Ramos (cell line): ENCODE data around the gene XIST.
"Not testable (repeated sequence)": the region's sequence is repeated elsewhere in the genome, so short reads cannot be mapped to it uniquely, and the experiment has no call there.

Source experiments
- in situ Hi-C: fragments of 300-500 bp; cut with MboI; formaldehyde crosslinking; loops from one replicate; pipeline ENCODE4 v1.14.3; 2022; ENCODE audit warnings: low sequenced_read_pairs; ENCODE audit not compliant: unreplicated experiment

XIST gene

GRCh38 chrX:73818200-73819116, 34.1 kb downstream of the XIST start:
- in situ Hi-C loops: no loop called here

- in situ Hi-C loops: no loop called here
Observed at GRCh38 chrX:73817393-73818199, 34.9 kb downstream of the XIST start.

GRCh38 chrX:73812256-73812655, 40.3 kb downstream of the XIST start:
- in situ Hi-C loops: no loop called here

GRCh38 chrX:73804109-73804508, 48.4 kb downstream of the XIST start:
- in situ Hi-C loops: not testable (repeated sequence)

GRCh38 chrX:73799888-73800287, 52.6 kb downstream of the XIST start:
- in situ Hi-C loops: no loop called here

GRCh38 chrX:73792511-73792910, 60.0 kb downstream of the XIST start:
- in situ Hi-C loops: not testable (repeated sequence)

- in situ Hi-C loops: no loop called here
Observed at GRCh38 chrX:73785493-73785892, 67.0 kb downstream of the XIST start.
